H1 (cell line): ENCODE results near the gene PRKCA. TPM values are rescaled to one million over a fixed set of nuclear protein-coding genes. Genes with fewer than 3 reads are reported as not detected.

Experiments
- CTCF ChIA-PET: fragments of 300-600 bp; sonication (Branson Sonifier 250); formaldehyde crosslinking; loops from one replicate; lab custom pipeline; 2021; ENCODE audit not compliant: partially characterized antibody; lab: Charles Lee
- POLR2A ChIA-PET: fragments of 300-600 bp; sonication (Branson Sonifier 250); formaldehyde crosslinking; loops from one replicate; lab custom pipeline; 2021; ENCODE audit warnings: inconsistent platforms; ENCODE audit not compliant: partially characterized antibody; lab: Charles Lee
- DNase-seq, 2 experiments: peaks; one replicate each; pipeline versions ENCODE4 v3.0.0 to v3.0.0-alpha.2; 2010 to 2022; ENCODE audit warnings: low spot score in 2 of 2, low read depth in 1 of 2, mixed read lengths in 1 of 2
- FAIRE-seq: peaks from 2 replicates; lab custom pipeline; 2011; peaks lifted over from hg19 to GRCh38; lab: Jason Lieb, UNC
- H2AFZ ChIP-seq: 2 replicates; pipeline ENCODE4 v1.8.1; 2012; ENCODE audit warnings: low read length, inconsistent platforms
- H2AK5ac ChIP-seq: 2 replicates; pipeline ENCODE4 v1.6.1; 2013; ENCODE audit warnings: low read depth, low read length
- H2BK120ac ChIP-seq: replicated peaks from 2 replicates; pipeline ENCODE3; 2013; ENCODE audit warnings: low read depth, low read length, inconsistent platforms
- H2BK12ac ChIP-seq: 2 replicates; pipeline ENCODE4 v1.6.1; 2013; ENCODE audit warnings: low read depth, low read length
- H2BK15ac ChIP-seq: 2 replicates; pipeline ENCODE4 v1.6.1; 2013; ENCODE audit warnings: low read length
- H2BK20ac ChIP-seq: 2 replicates; pipeline ENCODE4 v1.6.1; 2013; ENCODE audit warnings: low read length
- H2BK5ac ChIP-seq: 2 replicates; pipeline ENCODE4 v1.6.1; 2013; ENCODE audit warnings: low read depth, low read length
- H3K14ac ChIP-seq: 2 replicates; pipeline ENCODE4 v1.6.1; 2013; ENCODE audit warnings: inconsistent platforms; ENCODE audit not compliant: insufficient read length
- H3K18ac ChIP-seq: 2 replicates; pipeline ENCODE4 v1.6.1; 2013; ENCODE audit warnings: low read length; ENCODE audit errors: extremely low read depth
- H3K23ac ChIP-seq: 2 replicates; pipeline ENCODE4 v1.6.1; 2013; ENCODE audit warnings: inconsistent platforms; ENCODE audit not compliant: insufficient read length
- H3K23me2 ChIP-seq: 2 replicates; pipeline ENCODE4 v1.6.1; 2013; ENCODE audit warnings: low read depth, low read length
- H3K27ac ChIP-seq: 2 replicates; pipeline ENCODE4 v1.6.1; 2011; ENCODE audit warnings: low read depth, low read length, inconsistent platforms
- H3K27me3 ChIP-seq, 4 experiments: replicated peaks in 1 of 4; 1 replicate in 1 of 4; 2 replicates in 3 of 4; pipeline versions ENCODE4 v1.6.1 to v1.8.1; 2011 to 2013; ENCODE audit warnings: low read length in 3 of 4, mild to moderate bottlenecking in 3 of 4, inconsistent platforms in 2 of 4, mixed read lengths in 2 of 4, moderate library complexity in 1 of 4; ENCODE audit not compliant: control insufficient read depth in 3 of 4, insufficient read depth in 3 of 4; ENCODE audit errors: extremely low read depth in 1 of 4
- H3K36me3 ChIP-seq, 4 experiments: 2 replicates each; pipeline versions ENCODE4 v1.6.1 to v1.8.1; 2011 to 2013; ENCODE audit warnings: mild to moderate bottlenecking in 4 of 4, low read length in 3 of 4, moderate library complexity in 2 of 4, control low read depth in 1 of 4, inconsistent platforms in 1 of 4; ENCODE audit not compliant: insufficient read depth in 4 of 4, control insufficient read depth in 2 of 4
- H3K4ac ChIP-seq: replicated peaks from 2 replicates; pipeline ENCODE3; 2013; ENCODE audit warnings: low read length, low read depth, mixed read lengths, inconsistent platforms; ENCODE audit not compliant: insufficient read length
- H3K4me1 ChIP-seq, 4 experiments: replicated peaks in 1 of 4; 1 replicate in 1 of 4; 2 replicates in 3 of 4; pipeline versions ENCODE4 v1.6.1 to v1.8.1; 2011 to 2013; ENCODE audit warnings: low read length in 3 of 4, inconsistent platforms in 2 of 4, mixed read lengths in 1 of 4; ENCODE audit not compliant: insufficient read depth in 4 of 4, control insufficient read depth in 3 of 4
- H3K4me2 ChIP-seq, 2 experiments: 2 replicates each; pipeline versions ENCODE4 v1.6.1 to v1.8.1; 2011 to 2013; ENCODE audit warnings: low read depth in 2 of 2, low read length in 2 of 2, control low read depth in 1 of 2, inconsistent platforms in 1 of 2, mild to moderate bottlenecking in 1 of 2; ENCODE audit not compliant: insufficient read depth in 1 of 2
- H3K4me3 ChIP-seq, 4 experiments: fragments of 200-600, 300-600 bp in 1 of 4; sonication (generic), shearing (Covaris generic), sonication (Bioruptor Twin) in 1 of 4; 2 replicates each; pipeline versions ENCODE4 v1.5.1 to v1.8.1; 2011 to 2016; ENCODE audit warnings: low read length in 4 of 4, low read depth in 3 of 4, control low read depth in 2 of 4, inconsistent platforms in 2 of 4, mild to moderate bottlenecking in 2 of 4, mixed read lengths in 1 of 4, moderate library complexity in 1 of 4; ENCODE audit not compliant: insufficient read depth in 2 of 4; ENCODE audit errors: extremely low read depth in 1 of 4
- H3K56ac ChIP-seq: replicated peaks from 2 replicates; pipeline ENCODE3; 2013; ENCODE audit warnings: low read depth, mild to moderate bottlenecking, mixed read lengths, low read length, inconsistent platforms; ENCODE audit not compliant: insufficient read length
- H3K79me1 ChIP-seq: 2 replicates; pipeline ENCODE4 v1.6.1; 2013; ENCODE audit warnings: low read depth, low read length, control low read depth
- H3K79me2 ChIP-seq, 2 experiments: 2 replicates each; pipeline versions ENCODE4 v1.6.1 to v1.8.1; 2012 to 2013; ENCODE audit warnings: low read length in 2 of 2, mild to moderate bottlenecking in 2 of 2, inconsistent platforms in 1 of 2; ENCODE audit not compliant: insufficient read depth in 2 of 2, control insufficient read depth in 1 of 2
- H3K9ac ChIP-seq, 4 experiments: replicated peaks in 1 of 4; 1 replicate in 1 of 4; 2 replicates in 3 of 4; pipeline versions ENCODE4 v1.6.1 to v1.8.1; 2011 to 2013; ENCODE audit warnings: low read depth in 3 of 4, low read length in 3 of 4, control low read depth in 2 of 4, mild to moderate bottlenecking in 2 of 4, moderate library complexity in 2 of 4, inconsistent platforms in 1 of 4; ENCODE audit errors: extremely low read depth in 1 of 4
- H3K9me3 ChIP-seq, 2 experiments: 2 replicates each; pipeline versions ENCODE4 v1.6.1 to v1.8.1; 2012 to 2013; ENCODE audit warnings: mild to moderate bottlenecking in 2 of 2, moderate library complexity in 2 of 2, control low read depth in 1 of 2, inconsistent platforms in 1 of 2, low read depth in 1 of 2, low read length in 1 of 2, mixed read lengths in 1 of 2; ENCODE audit not compliant: insufficient read depth in 2 of 2
- H4K20me1 ChIP-seq, 2 experiments: replicated peaks in 1 of 2; 2 replicates each; pipeline versions ENCODE3 to v1.8.1; 2011 to 2013; ENCODE audit warnings: inconsistent platforms in 2 of 2, low read length in 2 of 2, mild to moderate bottlenecking in 1 of 2; ENCODE audit not compliant: insufficient read depth in 2 of 2, control insufficient read depth in 1 of 2
- H4K5ac ChIP-seq: 2 replicates; pipeline ENCODE4 v1.6.1; 2013; ENCODE audit warnings: low read length, low read depth, mixed read lengths, inconsistent platforms; ENCODE audit not compliant: insufficient read length
- H4K8ac ChIP-seq: 2 replicates; pipeline ENCODE4 v1.8.0; 2013; ENCODE audit warnings: mild to moderate bottlenecking, moderate library complexity, low read length, inconsistent platforms; ENCODE audit not compliant: insufficient read depth; ENCODE audit errors: extremely low read depth
- H4K91ac ChIP-seq: replicated peaks from 2 replicates; pipeline ENCODE3; 2013; ENCODE audit warnings: low read length, mixed read lengths, inconsistent platforms; ENCODE audit not compliant: insufficient read length
- CBX5 ChIP-seq: fragments of 300-800, 300-1000 bp; sonication (generic); IDR thresholded peaks from 2 replicates; pipeline ENCODE4 v1.7.1; 2016; ENCODE audit warnings: antibody characterized with exemption, low read length, low read depth
- CBX8 ChIP-seq: fragments of 300-800, 300-1000 bp; sonication (generic); IDR thresholded peaks from 2 replicates; pipeline ENCODE4 v1.7.1; 2016; ENCODE audit warnings: low read depth, low read length, borderline replicate concordance
- CTBP2 ChIP-seq: IDR thresholded peaks from 2 replicates; pipeline ENCODE4 v1.7.0; 2011; ENCODE audit warnings: borderline replicate concordance, mild to moderate bottlenecking, moderate library complexity, mixed read lengths, low read length; ENCODE audit not compliant: insufficient read depth, insufficient read length
- CTCF ChIP-seq, 3 experiments: IDR thresholded peaks; 1 replicate in 2 of 3; 2 replicates in 1 of 3; pipeline versions ENCODE4 v1.5.1 to v1.6.1; 2011; ENCODE audit warnings: low read length in 3 of 3, mild to moderate bottlenecking in 3 of 3, inconsistent platforms in 2 of 3, low read depth in 1 of 3, moderate library complexity in 1 of 3; ENCODE audit not compliant: insufficient read depth in 1 of 3; ENCODE audit errors: control extremely low read depth in 1 of 3
- KDM5A ChIP-seq: fragments of 200-600 bp; IDR thresholded peaks from 2 replicates; pipeline ENCODE4 v1.7.1; 2012; ENCODE audit warnings: mild to moderate bottlenecking, low read length, inconsistent platforms, mixed read lengths
- NRF1 ChIP-seq: IDR thresholded peaks from 2 replicates; pipeline ENCODE4 v1.6.1; 2011; ENCODE audit warnings: mild to moderate bottlenecking, low read depth, low read length, improper control_type of control experiment
- RBBP5 ChIP-seq: IDR thresholded peaks from 2 replicates; pipeline ENCODE4 v1.7.1; 2012; ENCODE audit warnings: low read depth, mild to moderate bottlenecking, inconsistent platforms, low read length, moderate library complexity, borderline replicate concordance
- SIN3A ChIP-seq, 2 experiments: IDR thresholded peaks in 1 of 2; conservative IDR thresholded peaks in 1 of 2; 2 replicates each; pipeline ENCODE4 v1.6.1; 2011 to 2012; ENCODE audit warnings: low read length in 2 of 2, improper control_type of control experiment in 1 of 2, low read depth in 1 of 2, mild to moderate bottlenecking in 1 of 2
- SIX5 ChIP-seq: IDR thresholded peaks from 2 replicates; pipeline ENCODE4 v1.6.1; 2011; ENCODE audit warnings: mild to moderate bottlenecking, low read depth, low read length
- WGBS, 2 experiments: shearing (Covaris generic) in 1 of 2; methylation state at CpG; one replicate each; pipeline versions ENCODE4 v1.1.6 to v1.1.7; 2013 to 2015; ENCODE audit warnings: low lambda C conversion rate in 2 of 2, mixed read lengths in 2 of 2, inconsistent platforms in 1 of 2, low coverage in 1 of 2, missing lambda C conversion rate in 1 of 2; ENCODE audit not compliant: insufficient replicate concordance in 2 of 2, insufficient coverage in 1 of 2, insufficient read length in 1 of 2; ENCODE audit errors: extremely low coverage in 1 of 2, missing lambda C conversion rate in 1 of 2; 5-methylcytosine and 5-hydroxymethylcytosine counted together
- polyA plus RNA-seq, 7 experiments: library from polyadenylated mRNA; depleted of rRNA in 3 of 7; stranded (reverse) in 5 of 7; unstranded in 2 of 7; fragments of >200 nt in 5 of 7; fragments of 200-250 nt in 2 of 7; gene quantifications; 1 replicate in 5 of 7; 2 replicates in 1 of 7; 4 replicates in 1 of 7; pipeline versions ENCODE4 v1.2.1 to v1.2.3, GENCODE V29; 2011 to 2013; ENCODE audit warnings: missing spikeins in 2 of 7, mixed read lengths in 2 of 7
- total RNA-seq: library from RNA; stranded (reverse); fragmentation: NEBNext Ultra II Directional; extraction: Animal tissue kit (Norgen Biotek cat#: 25700); gene quantifications from 2 replicates; pipeline ENCODE4 v1.2.1, GENCODE V29; 2021

Gene PRKCA
- total and polyA plus RNA-seq, 2 of the 8 experiments (the other 6 are each of a cell fraction or from before 2014, with no cell fraction given) = 5.8 to 17.8 TPM

GRCh38 chr17:66671156-66671555, 368.7 kb downstream of the PRKCA start:
- Histone ChIP-seq H4K8ac (no peak overlapping the region), H3K56ac (no peak overlapping the region), H3K9me3 (no peaks in the 10 kb centered on the region), H3K4me1 (peaks cover 0 to 2% (median 0%) of the 10 kb centered on the region in 4 experiments; a peak in 1 of 7 replicates), H2BK12ac (no peak overlapping the region), H3K23me2 (no peaks in the 10 kb centered on the region), H3K4me3 (no peak overlapping the region), H3K36me3 (no peaks in the 10 kb centered on the region), H2BK5ac (no peak overlapping the region), H4K91ac (no peak overlapping the region), H2AFZ (no peak overlapping the region), H2AK5ac (no peak overlapping the region), H3K18ac (no peak overlapping the region), H4K20me1 (no peaks in the 10 kb centered on the region), H2BK15ac (no peak overlapping the region), H2BK120ac (no peak overlapping the region), H3K27ac (no peak overlapping the region), H3K9ac (no peak overlapping the region), H3K23ac (no peak overlapping the region), H2BK20ac (no peak overlapping the region), H3K4ac (no peak overlapping the region), H3K27me3 (no peaks in the 10 kb centered on the region), H4K5ac (no peak overlapping the region), H3K79me2 (no peaks in the 10 kb centered on the region), H3K4me2 (no peak overlapping the region), H3K79me1 (no peaks in the 10 kb centered on the region), H3K14ac (no peak overlapping the region)
- POLR2A ChIA-PET = no interaction called here
- 88% methylated on average over 5 of the region's 6 CpGs; no CpG with 5 or more reads in 1 of the 2 experiments for WGBS, 2 experiments
- CTCF ChIA-PET = interaction anchor here (0.6 to 1.4 kb wide), 5 partner anchors 46 to 471 kb away, joined by 3 to 4 read pairs (median 3); no protein-coding TSS in a partner anchor
- DNase-seq = no peak
- no peak for TF ChIP-seq NRF1
- no peak for TF ChIP-seq SIX5
- TF ChIP-seq CTBP2 = no peak
- TF ChIP-seq CBX8 = no peak
- TF ChIP-seq CTCF (IDR thresholded peaks at IDR 0.05; ENCODE audit: control extremely low read depth in 1 of 3, insufficient read depth in 1 of 3, low read depth in 1 of 3, low read length in 3 of 3) = no peak
- no peak for TF ChIP-seq KDM5A
- no peak for TF ChIP-seq SIN3A (conservative IDR thresholded peaks at IDR 0.05 in 1 of 2, IDR thresholded peaks at IDR 0.05 in 1 of 2; ENCODE audit: low read depth in 1 of 2, low read length in 2 of 2)
- no peak for TF ChIP-seq CBX5
- TF ChIP-seq RBBP5 = no peak
- no peak for FAIRE-seq
